ENCODE results near the gene BRCA1.

Gene BRCA1

DNA sequence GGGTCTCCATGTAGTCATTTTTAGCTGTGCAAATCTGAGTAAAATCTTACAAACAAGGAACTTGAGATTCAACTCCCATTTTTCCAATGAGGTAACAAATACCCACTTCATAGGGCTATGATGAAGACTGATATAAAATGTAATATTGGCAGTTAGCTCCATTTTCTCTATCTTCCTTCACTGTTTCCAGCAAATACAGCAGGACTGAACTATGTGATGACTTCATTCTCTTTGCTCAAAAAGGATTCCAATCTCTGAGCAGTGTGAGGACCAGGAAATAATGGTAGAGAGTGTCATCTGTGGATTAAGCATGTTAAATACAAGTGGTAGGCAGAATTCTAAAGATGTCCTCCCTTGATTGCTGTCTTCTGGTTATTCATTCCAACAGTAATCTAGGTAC, 81.9 kb downstream of the BRCA1 start:
- no peak for DNase-seq (ENCODE audit: insufficient read length, low spot score)
- FAIRE-seq: no peak
- TF ChIP-seq, protein P1, sequence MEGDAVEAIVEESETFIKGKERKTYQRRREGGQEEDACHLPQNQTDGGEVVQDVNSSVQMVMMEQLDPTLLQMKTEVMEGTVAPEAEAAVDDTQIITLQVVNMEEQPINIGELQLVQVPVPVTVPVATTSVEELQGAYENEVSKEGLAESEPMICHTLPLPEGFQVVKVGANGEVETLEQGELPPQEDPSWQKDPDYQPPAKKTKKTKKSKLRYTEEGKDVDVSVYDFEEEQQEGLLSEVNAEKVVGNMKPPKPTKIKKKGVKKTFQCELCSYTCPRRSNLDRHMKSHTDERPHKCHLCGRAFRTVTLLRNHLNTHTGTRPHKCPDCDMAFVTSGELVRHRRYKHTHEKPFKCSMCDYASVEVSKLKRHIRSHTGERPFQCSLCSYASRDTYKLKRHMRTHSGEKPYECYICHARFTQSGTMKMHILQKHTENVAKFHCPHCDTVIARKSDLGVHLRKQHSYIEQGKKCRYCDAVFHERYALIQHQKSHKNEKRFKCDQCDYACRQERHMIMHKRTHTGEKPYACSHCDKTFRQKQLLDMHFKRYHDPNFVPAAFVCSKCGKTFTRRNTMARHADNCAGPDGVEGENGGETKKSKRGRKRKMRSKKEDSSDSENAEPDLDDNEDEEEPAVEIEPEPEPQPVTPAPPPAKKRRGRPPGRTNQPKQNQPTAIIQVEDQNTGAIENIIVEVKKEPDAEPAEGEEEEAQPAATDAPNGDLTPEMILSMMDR (IDR thresholded peaks at IDR 0.05; ENCODE audit: insufficient read depth, missing control alignments): no peak

DNA sequence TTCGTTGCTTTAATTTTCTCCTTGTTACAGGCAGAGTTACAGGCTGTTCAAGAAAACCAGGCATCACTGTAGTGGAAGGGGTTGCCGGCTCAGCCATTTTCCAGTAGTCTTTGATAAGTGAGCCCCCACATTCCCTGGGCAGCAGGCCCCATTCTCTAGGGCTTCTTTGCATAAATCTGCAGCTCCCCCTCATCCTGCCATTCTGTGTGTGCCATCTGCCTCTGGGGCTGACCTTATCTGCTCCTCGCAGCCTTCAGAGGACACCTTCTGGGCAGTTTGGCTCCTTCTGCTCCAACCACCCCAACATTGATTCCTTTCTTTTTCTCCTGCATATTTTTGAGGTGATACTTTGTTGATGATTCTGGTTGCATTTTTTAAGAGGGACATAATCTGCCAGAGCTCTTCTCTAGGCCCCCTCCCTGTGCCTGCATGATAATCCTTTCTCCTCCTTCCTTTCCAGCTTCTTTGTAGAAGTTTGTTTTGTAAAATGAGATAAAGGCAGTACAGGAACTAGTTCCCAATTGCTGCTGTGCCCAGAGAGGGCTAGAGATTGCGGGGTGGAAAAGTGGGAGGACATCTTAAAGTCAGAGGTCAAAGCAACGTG, 83.0 kb downstream of the BRCA1 start:
- no peak for DNase-seq (ENCODE audit: insufficient read length, low spot score)
- TF ChIP-seq, protein P1 (IDR thresholded peaks at IDR 0.05; ENCODE audit: insufficient read depth, missing control alignments): peak; percentile 2
- no peak for FAIRE-seq

DNA sequence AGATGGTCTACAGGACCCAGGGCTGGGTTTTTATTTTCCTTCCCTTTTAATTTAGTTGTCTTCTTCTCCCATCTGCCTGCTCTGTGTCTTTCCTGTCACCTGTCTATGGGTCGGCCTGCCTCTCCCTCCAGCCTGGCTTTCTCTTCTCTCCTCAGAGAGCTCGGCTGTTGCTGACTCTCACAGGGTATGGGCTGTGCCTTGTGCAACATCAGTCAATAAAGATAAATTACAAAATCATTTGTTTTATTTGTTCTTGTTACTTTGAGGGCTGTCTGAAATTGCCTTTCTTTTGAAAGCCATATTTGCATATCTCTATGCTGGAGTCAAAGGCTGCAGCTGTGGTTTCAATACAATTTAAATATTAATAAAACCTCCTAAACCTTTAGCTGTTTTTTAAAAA, 84.5 kb downstream of the BRCA1 start:
- DNase-seq (ENCODE audit: insufficient read length, low spot score): no peak
- FAIRE-seq: no peak
- TF ChIP-seq, protein P1 (IDR thresholded peaks at IDR 0.05; ENCODE audit: insufficient read depth, missing control alignments): no peak

DNA sequence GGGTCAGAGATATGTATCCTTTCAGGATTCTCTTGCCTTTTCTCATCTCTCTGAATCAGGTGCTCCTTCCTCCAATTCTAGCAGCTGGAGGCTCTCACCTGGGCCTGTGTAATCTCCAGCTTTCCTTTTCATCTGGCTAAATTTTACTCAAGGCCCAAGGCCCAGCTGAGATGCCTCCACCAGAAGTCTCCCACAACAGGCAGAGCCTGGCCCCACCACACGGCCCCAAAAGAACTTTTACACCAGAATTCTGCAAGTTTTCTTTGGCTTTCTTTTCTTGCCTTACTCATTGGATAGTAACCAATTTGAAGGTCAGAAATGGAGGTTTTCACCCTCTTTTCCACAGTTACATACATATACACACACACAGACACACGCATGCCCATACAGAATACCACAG, 85.5 kb downstream of the BRCA1 start:
- FAIRE-seq (no peak), DNase-seq (ENCODE audit: insufficient read length, low spot score) (no peak)
- TF ChIP-seq, protein P1 (IDR thresholded peaks at IDR 0.05; ENCODE audit: insufficient read depth, missing control alignments): no peak

DNA sequence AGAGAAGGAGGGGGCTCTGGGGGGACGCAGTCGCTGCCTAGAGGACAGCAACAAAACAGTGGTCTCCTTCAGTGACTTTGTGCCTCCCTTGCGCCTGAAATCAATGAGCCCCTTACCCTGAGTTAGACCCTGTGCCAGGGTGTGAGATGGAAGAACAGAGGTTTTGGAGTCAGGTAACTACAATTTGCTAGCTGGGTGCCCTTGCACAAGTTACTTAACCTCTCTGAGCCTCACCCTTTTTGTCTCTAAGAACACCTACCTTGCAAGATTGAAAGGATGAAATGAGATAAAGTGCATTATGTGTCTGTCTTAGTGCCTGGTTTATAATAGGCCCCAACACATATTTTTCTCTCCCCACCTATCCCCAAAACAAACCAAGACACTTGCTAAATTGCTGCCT, 90.3 kb downstream of the BRCA1 start:
- FAIRE-seq (no peak), DNase-seq (ENCODE audit: insufficient read length, low spot score) (no peak)
- TF ChIP-seq, protein P1 (IDR thresholded peaks at IDR 0.05; ENCODE audit: insufficient read depth, missing control alignments): no peak

DNA sequence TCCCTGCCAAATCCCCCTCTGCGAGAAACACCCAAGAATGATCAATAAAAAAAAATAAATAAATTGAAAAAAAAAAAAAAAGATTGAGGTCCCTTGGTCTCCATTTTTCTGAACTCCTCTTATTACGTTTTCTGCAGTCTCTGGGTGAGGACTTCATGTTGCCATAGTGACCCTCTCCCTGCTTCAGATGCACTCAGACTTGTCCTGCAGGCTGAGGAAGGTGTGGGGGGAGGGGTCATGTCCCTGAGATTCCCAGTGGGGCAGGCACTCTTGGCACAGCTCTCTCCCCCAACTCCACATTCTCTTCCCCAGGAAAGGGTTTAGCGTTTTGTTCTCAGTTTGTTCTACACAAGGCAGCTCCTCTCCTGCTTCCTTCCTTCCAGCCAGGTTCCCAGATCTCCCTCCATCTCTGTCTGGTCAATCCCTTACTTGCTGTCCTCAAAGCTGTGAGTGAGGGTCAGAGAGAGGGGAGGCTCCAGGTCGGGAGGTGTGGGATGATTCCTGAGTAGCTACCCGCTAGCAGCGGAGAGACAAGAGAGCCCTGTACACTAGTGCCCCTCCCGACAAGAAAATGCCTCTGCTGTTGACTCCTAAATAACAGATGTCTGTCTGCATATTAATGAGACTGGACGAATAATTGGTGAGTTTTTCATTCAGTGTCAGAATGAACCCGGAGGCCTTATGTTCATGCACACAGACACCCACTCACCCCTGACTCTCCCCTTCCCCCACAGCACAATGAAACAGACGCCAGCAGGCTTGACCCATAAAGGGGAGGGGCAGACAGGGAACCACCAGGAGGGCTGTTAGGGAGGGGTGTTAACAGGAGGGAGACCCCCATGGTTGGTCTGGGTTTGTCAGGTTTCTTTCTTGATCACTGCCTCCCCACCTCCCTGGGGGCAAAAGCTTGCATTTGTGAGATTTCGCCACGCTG, 90.9 kb downstream of the BRCA1 start:
- FAIRE-seq: no peak
- TF ChIP-seq, protein P1 (IDR thresholded peaks at IDR 0.05; ENCODE audit: insufficient read depth, missing control alignments): no peak
- DNase-seq (ENCODE audit: insufficient read length, low spot score): no peak

DNA sequence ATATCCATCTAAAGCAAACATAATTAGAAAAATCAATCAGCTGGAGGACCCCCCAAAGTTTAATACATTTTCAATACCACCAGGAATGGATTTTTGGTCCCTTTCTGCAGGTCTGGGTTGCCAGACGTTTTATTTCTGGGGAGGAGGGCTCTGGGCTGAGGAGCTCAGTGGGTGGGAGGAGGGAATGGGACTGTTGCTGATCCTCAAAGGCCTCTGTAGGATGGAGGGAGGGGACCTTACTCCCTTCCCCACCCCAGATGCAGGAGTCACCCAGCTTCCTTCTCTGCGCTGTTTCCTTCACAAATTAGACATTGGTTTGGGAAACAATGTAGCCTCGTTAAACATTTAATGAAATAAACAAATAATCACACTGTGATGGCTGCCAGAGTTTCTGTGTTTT, 93.5 kb downstream of the BRCA1 start:
- FAIRE-seq: no peak
- TF ChIP-seq, protein P1 (IDR thresholded peaks at IDR 0.05; ENCODE audit: insufficient read depth, missing control alignments): no peak
- DNase-seq (ENCODE audit: insufficient read length, low spot score): no peak
